BLaER1 treated with 17β-estradiol and CSF1 and Interleukin-3, amounts not matched to agents 10 nM and 100 nM (cell line): ENCODE measurements around the gene ZNF627.
A peak's percentile ranks its signal among the peaks of the same experiment; 100 is the strongest.
"Not testable (repeated sequence)": the region's sequence is repeated elsewhere in the genome, so short reads cannot be mapped to it uniquely, and the experiment has no call there.

Source experiments
- H3K27ac ChIP-seq, 11 experiments: shearing (Covaris generic); formaldehyde crosslinking; 2 replicates each; pipeline ENCODE4 v1.8.1; 2022
- H3K27me3 ChIP-seq, 11 experiments: shearing (Covaris generic); formaldehyde crosslinking; 2 replicates each; pipeline ENCODE4 v1.8.1; 2022
- H3K36me3 ChIP-seq, 11 experiments: shearing (Covaris generic); formaldehyde crosslinking; 2 replicates each; pipeline ENCODE4 v1.8.1; 2022
- H3K4me1 ChIP-seq, 10 experiments: shearing (Covaris generic); formaldehyde crosslinking; 2 replicates each; pipeline ENCODE4 v1.8.1; 2022
- H3K4me2 ChIP-seq, 11 experiments: shearing (Covaris generic); formaldehyde crosslinking; 2 replicates each; pipeline ENCODE4 v1.8.1; 2022
- H3K4me3 ChIP-seq, 10 experiments: shearing (Covaris generic); formaldehyde crosslinking; 2 replicates each; pipeline ENCODE4 v1.8.1; 2022
- H3K9ac ChIP-seq, 11 experiments: shearing (Covaris generic); formaldehyde crosslinking; 2 replicates each; pipeline ENCODE4 v1.8.1; 2022
- H3K9me3 ChIP-seq, 11 experiments: shearing (Covaris generic); formaldehyde crosslinking; replicated peaks in 1 of 11; 2 replicates each; pipeline ENCODE4 v1.8.1; 2022
- H4K20me1 ChIP-seq, 11 experiments: shearing (Covaris generic); formaldehyde crosslinking; 2 replicates each; pipeline ENCODE4 v1.8.1; 2022
- Cebpa-rat ChIP-seq, 11 experiments: shearing (Covaris generic); IDR thresholded peaks; 2 replicates each; pipeline ENCODE4 v1.8.1; 2022

The ZNF627 gene

GRCh38 chr19:11555246-11555645 lies 42.0 kb upstream of the ZNF627 start:
- Histone ChIP-seq H3K36me3 (peaks cover 24 to 58% (median 43%) of the 10 kb centered on the region in 11 experiments; a peak in 21 of 22 replicates), H3K4me1 (peaks cover 41 to 75% (median 68%) of the 10 kb centered on the region in 10 experiments), H3K4me3 (no peak overlapping the region), H3K4me2 (peak overlapping the region in 10 of 11 experiments; percentile 1 to 88 (median 42); a peak in 5 of 22 replicates), H4K20me1 (peaks cover 50 to 77% (median 68%) of the 10 kb centered on the region in 11 experiments; a peak in 21 of 22 replicates), H3K27me3 (no peaks in the 10 kb centered on the region), H3K9ac (peak overlapping the region in 1 of 11 experiments; percentile 24; a peak in 1 of 22 replicates), H3K27ac (no peak overlapping the region), H3K9me3 (no peaks in the 10 kb centered on the region)
- TF ChIP-seq Cebpa-rat (IDR thresholded peaks at IDR 0.05): no peak

DNA sequence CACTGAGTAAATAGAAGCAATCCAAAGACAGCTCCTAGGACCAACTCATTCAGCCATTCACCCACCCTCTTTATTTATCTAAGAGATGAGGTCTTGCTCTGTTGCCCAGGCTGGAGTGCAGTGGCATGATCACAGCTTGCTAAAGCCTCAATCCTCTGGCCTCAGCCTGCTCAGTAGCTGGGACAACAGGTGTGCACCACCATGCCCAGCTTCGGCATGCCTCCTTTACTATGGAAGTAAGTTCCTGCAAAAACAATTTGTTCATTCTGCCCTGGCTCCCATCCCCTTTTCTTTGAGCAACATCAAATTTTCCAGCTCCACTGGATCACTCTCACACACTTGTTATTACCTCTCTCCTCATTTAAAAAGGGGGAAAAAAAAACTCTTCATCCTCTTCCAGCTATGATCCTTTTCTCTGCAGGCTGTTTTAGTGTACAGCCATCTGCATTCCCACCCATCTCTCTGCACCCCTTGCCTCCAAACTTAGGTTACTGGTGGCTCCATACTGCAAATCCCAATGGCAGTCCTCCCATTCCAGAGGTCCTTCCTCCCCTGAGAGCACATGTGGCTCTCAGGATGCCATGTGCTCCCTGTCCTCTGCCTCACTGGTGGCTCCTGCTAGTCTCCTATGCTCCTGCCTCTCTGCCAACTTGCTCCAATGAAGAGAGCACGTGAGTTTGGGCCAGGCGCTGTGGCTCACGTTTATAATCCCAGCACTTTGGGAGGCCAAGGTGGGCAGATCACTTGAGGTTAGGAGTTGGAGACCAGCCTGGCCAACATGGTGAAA lies 40.5 kb upstream of the ZNF627 start:
- Histone ChIP-seq H4K20me1 (peaks cover 50 to 70% (median 68%) of the 10 kb centered on the region in 11 experiments; a peak in 21 of 22 replicates), H3K36me3 (peaks cover 23 to 50% (median 38%) of the 10 kb centered on the region in 11 experiments; a peak in 21 of 22 replicates), H3K9ac (0 out of 22 replicates have a peak overlapping the region, but pooled peaks of 4 of the 11 experiments have one; percentile 11 to 32 (median 27)), H3K4me2 (peak overlapping the region; percentile 6 to 99 (median 92); a peak in 19 of 22 replicates), H3K27ac (no peak overlapping the region), H3K4me3 (no peak overlapping the region), H3K27me3 (no peaks in the 10 kb centered on the region), H3K9me3 (no peaks in the 10 kb centered on the region), H3K4me1 (peaks cover 45 to 82% (median 74%) of the 10 kb centered on the region in 10 experiments)
- no peak for TF ChIP-seq Cebpa-rat (IDR thresholded peaks at IDR 0.05)

DNA sequence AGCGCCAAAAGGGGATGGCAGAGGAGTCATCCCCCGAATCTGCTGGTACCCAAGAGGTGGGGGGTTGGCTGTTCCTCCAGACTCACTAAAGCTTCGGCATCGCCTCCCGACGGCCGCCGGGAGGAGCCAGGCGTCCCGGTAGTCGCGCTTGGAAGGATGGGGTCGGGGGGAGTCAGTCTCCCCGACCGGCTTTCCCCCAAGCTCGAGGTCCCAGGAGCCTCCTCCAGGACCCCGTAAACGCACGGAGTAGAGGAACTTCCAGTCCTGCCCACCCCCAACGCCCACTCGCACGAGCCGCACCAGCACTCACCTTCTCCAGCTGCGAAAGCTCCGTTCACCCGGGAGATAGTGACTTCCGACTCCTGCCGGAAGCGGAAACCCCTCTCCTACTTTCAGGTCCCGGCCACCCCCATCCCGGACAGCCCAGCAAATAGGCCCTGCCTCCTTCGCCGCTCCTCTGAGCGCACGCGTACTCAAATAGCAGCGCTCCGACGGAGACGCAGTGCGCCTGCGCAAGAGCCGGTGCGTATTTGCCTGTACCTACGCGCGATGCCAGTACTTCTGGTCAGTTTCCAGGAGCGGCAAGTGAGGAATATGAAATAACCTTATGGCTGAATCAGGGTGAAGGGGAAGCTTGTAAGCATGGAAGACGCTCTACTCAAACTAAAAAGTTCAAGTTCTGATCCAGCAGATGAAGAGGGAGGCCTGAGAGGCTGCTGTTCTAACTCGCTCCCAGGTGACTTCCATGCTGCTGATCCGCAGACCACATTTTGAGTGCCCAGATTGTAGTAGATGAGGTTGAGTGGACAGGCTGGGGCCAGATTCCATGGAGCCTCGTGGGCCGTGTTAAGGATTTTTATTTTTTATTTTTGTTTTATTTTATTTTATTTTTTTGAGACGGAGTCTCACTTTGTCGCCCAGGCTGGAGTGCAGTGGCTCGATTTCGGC lies 38.1 kb upstream of the ZNF627 start, which contains the start of gene ELOF1:
Gene ELOF1, minus strand, starts transcription at position 350 of the 948 bp plus-strand sequence. CDS start 4,883 bp downstream, outside the sequence.
- Histone ChIP-seq H3K27ac (peak within 1 kb of the TSS in 10 of 11 experiments; percentile 44 to 78 (median 67); a peak in 21 of 22 replicates), H3K4me2 (peak within 1 kb of the TSS; percentile 86 to 99 (median 96)), H4K20me1 (peaks cover 38 to 47% (median 45%) of the 10 kb centered on the region in 11 experiments; a peak in 21 of 22 replicates), H3K9ac (peak within 1 kb of the TSS; percentile 71 to 87 (median 79)), H3K27me3 (no peaks in the 10 kb centered on the region), H3K9me3 (no peaks in the 10 kb centered on the region), H3K4me1 (peaks cover 49 to 78% (median 65%) of the 10 kb centered on the region in 10 experiments), H3K36me3 (peaks cover 6 to 27% (median 16%) of the 10 kb centered on the region in 11 experiments; a peak in 17 of 22 replicates), H3K4me3 (peak within 1 kb of the TSS; percentile 70 to 96 (median 83))
- no peak for TF ChIP-seq Cebpa-rat (IDR thresholded peaks at IDR 0.05)

GRCh38 chr19:11560404-11561051 lies 36.8 kb upstream of the ZNF627 start:
- peak overlapping the region in 1 of 11 experiments; percentile 44; a peak in 2 of 22 replicates for H3K27ac ChIP-seq
- no peaks in the 10 kb centered on the region for H3K27me3 ChIP-seq
- peak overlapping the region in 1 of 10 experiments; percentile 96; a peak in 3 of 20 replicates for H3K4me3 ChIP-seq
- TF ChIP-seq Cebpa-rat (IDR thresholded peaks at IDR 0.05): no peak
- peaks cover 24 to 34% (median 32%) of the 10 kb centered on the region in 11 experiments; a peak in 21 of 22 replicates for H4K20me1 ChIP-seq
- peaks cover 54 to 82% (median 66%) of the 10 kb centered on the region in 10 experiments for H3K4me1 ChIP-seq
- no peaks in the 10 kb centered on the region for H3K9me3 ChIP-seq
- peak overlapping the region in 2 of 11 experiments; percentile 77 to 84; a peak in 1 of 22 replicates for H3K9ac ChIP-seq
- peak overlapping the region; percentile 81 to 99 (median 93) for H3K4me2 ChIP-seq
- peaks cover 0 to 15% (median 5%) of the 10 kb centered on the region in 11 experiments; a peak in 6 of 22 replicates for H3K36me3 ChIP-seq

DNA sequence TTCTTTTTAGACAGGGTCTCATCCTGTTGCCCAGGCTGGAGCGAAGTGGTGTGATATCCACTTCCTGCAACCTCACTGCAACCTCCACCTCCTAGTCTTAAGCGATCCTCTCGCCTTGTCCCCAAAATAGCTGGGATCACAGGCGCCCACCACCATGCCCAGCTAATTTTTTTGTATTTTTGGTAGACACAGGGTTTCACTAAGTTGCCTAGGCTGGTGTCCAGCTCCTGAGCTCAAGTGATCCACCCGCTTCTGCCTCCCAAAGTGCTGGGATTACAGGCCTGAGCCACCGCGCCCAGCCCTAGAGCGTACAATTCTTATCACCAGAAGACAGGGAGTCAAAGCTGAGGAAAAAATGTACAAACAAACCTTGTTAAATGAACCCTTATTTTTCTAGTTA lies 33.8 kb upstream of the ZNF627 start:
- H3K4me1 ChIP-seq: peaks cover 47 to 83% (median 60%) of the 10 kb centered on the region in 10 experiments
- no peaks in the 10 kb centered on the region for H3K36me3 ChIP-seq
- peaks cover 0 to 4% (median 3%) of the 10 kb centered on the region in 11 experiments; a peak in 12 of 22 replicates for H4K20me1 ChIP-seq
- H3K4me2 ChIP-seq: peak overlapping the region in 2 of 11 experiments; percentile 24 to 67; a peak in 3 of 22 replicates
- no peaks in the 10 kb centered on the region for H3K9me3 ChIP-seq
- no peak for TF ChIP-seq Cebpa-rat (IDR thresholded peaks at IDR 0.05)
- no peak overlapping the region; a peak in 1 of 22 replicates for H3K27ac ChIP-seq
- no peak overlapping the region for H3K4me3 ChIP-seq
- no peak overlapping the region for H3K9ac ChIP-seq
- no peaks in the 10 kb centered on the region for H3K27me3 ChIP-seq

- not testable (repeated sequence) for H3K4me3 ChIP-seq, H3K36me3 ChIP-seq
Measured at GRCh38 chr19:11564082-11564807, 33.0 kb upstream of the ZNF627 start.

GRCh38 chr19:11565649-11565980 lies 31.7 kb upstream of the ZNF627 start:
- Histone ChIP-seq H3K4me1 (peaks cover 54 to 89% (median 65%) of the 10 kb centered on the region in 10 experiments), H3K4me2 (peak overlapping the region in 3 of 11 experiments; percentile 58 to 83 (median 67); a peak in 8 of 22 replicates)
- not testable (repeated sequence) for H4K20me1 ChIP-seq, H3K36me3 ChIP-seq, H3K9ac ChIP-seq, H3K27ac ChIP-seq, H3K4me3 ChIP-seq, H3K27me3 ChIP-seq, H3K9me3 ChIP-seq

More at GRCh38 chr19:11564082-11564807, 33.0 kb upstream of the ZNF627 start:
- peak overlapping the region; percentile 25 to 83 (median 48); a peak in 21 of 22 replicates for H3K4me2 ChIP-seq
- H3K27ac ChIP-seq: peak overlapping the region in 6 of 11 experiments; percentile 9 to 40 (median 22); a peak in 4 of 22 replicates
- peaks cover 54 to 91% (median 66%) of the 10 kb centered on the region in 10 experiments for H3K4me1 ChIP-seq
- not testable (repeated sequence) for H3K9me3 ChIP-seq, H3K27me3 ChIP-seq, H4K20me1 ChIP-seq
- H3K9ac ChIP-seq: 0 out of 22 replicates have a peak overlapping the region, but pooled peaks of 2 of the 11 experiments have one; percentile 4 to 35
